ENCODE data around the gene VAV2.

The VAV2 gene

GRCh38 chr9:133976887-133977286, 15.2 kb downstream of the VAV2 start:
- Histone ChIP-seq H3K27ac (ENCODE audit: low read depth, low read length) (no peak overlapping the region), H2BK120ac (ENCODE audit: insufficient read depth, low read length, poor library complexity) (no peak overlapping the region)
- no CpG with 5 or more reads among the region's 9 CpGs for WGBS (ENCODE audit: extremely low coverage, insufficient coverage, insufficient read length)

DNA sequence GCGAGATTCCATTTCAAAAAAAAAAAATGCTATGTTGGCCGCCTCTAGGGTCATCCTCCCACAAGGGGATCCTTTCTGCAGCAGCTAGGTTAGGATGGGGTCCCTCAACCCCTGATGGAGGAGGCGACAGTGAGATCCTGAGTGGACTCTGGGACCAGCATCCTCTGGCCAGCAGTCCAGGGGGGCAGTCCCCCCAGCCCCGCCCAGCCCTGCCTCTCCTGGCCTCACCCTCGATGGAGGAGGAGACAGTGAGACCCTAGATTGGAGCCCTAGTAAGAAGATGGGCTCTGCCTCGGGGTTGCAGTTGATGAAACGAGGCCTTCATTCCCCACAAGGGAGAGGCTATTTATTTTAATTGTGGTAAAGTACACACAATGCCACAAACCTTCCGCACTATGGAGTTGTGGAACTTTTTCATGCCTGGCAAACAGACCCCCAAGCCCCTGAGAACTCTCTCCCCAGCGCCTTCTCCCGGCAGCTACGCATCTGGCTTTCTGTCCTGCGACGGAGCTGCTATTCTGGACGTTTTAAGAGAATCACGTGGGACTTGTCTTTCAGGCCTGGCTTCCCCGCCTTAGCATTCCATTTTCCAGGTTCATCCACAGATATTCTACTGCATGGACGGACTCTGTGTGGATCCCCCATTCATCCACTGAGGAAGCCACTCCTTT, 15.8 kb downstream of the VAV2 start:
- Histone ChIP-seq H2BK120ac (ENCODE audit: insufficient read depth, low read length, poor library complexity) (no peak overlapping the region), H3K14ac (ENCODE audit: low read length) (no peak overlapping the region), H3K9me3 (ENCODE audit: insufficient read depth, low read depth, low read length) (peaks cover 3% of the 10 kb centered on the region), H3K9ac (ENCODE audit: low read length) (no peak overlapping the region), H2BK12ac (ENCODE audit: low read length) (no peak overlapping the region), H4K8ac (ENCODE audit: low read depth, low read length) (no peak overlapping the region), H3K79me1 (ENCODE audit: low read length) (peaks cover 2% of the 10 kb centered on the region), H3K23ac (ENCODE audit: low read length) (no peak overlapping the region), H3K79me2 (ENCODE audit: control insufficient read depth, insufficient read depth, low read length, poor library complexity) (peaks cover 87% of the 10 kb centered on the region), H3K27ac (ENCODE audit: low read depth, low read length) (no peak overlapping the region), H2BK5ac (ENCODE audit: low read depth, low read length, poor library complexity) (no peak overlapping the region), H2AFZ (ENCODE audit: insufficient read depth, low read length, poor library complexity) (no peak overlapping the region), H4K91ac (ENCODE audit: low read depth, low read length) (no peak overlapping the region), H3K4me3 (ENCODE audit: low read depth, low read length) (no peak overlapping the region), H3K4ac (ENCODE audit: low read depth, low read length) (peak overlapping the region; percentile 93), H3K4me2 (ENCODE audit: low read length) (no peak overlapping the region), H4K12ac (ENCODE audit: low read depth, low read length) (no peak overlapping the region), H3K18ac (ENCODE audit: low read length) (no peak overlapping the region), H3K27me3 (ENCODE audit: insufficient read depth, low read length) (no peaks in the 10 kb centered on the region), H2AK5ac (ENCODE audit: low read length) (no peak overlapping the region), H3K4me1 (ENCODE audit: control insufficient read depth in 1 of 2, insufficient read depth in 2 of 2, low read length in 2 of 2) (peaks cover 68 to 79% of the 10 kb centered on the region in 2 experiments), H3K36me3 (ENCODE audit: control insufficient read depth in 1 of 2, insufficient read depth in 2 of 2, low read length in 2 of 2) (peaks cover 26 to 29% of the 10 kb centered on the region in 2 experiments)
- no CpG with 5 or more reads among the region's 17 CpGs for WGBS (ENCODE audit: extremely low coverage, insufficient coverage, insufficient read length)
- peak in 1 of 2 donors; percentile 21 for DNase-seq

More at GRCh38 chr9:133976887-133977286, 15.2 kb downstream of the VAV2 start:
- Histone ChIP-seq H3K4ac (ENCODE audit: low read depth, low read length) (peak overlapping the region; percentile 93), H3K4me2 (ENCODE audit: low read length) (no peak overlapping the region), H3K4me1 (ENCODE audit: control insufficient read depth in 1 of 2, insufficient read depth in 2 of 2, low read length in 2 of 2) (peaks cover 65 to 73% of the 10 kb centered on the region in 2 experiments), H4K8ac (ENCODE audit: low read depth, low read length) (no peak overlapping the region), H3K27me3 (ENCODE audit: insufficient read depth, low read length) (no peaks in the 10 kb centered on the region), H2AK5ac (ENCODE audit: low read length) (no peak overlapping the region), H3K23ac (ENCODE audit: low read length) (no peak overlapping the region), H3K9me3 (ENCODE audit: insufficient read depth, low read depth, low read length) (peaks cover 3% of the 10 kb centered on the region), H3K4me3 (ENCODE audit: low read depth, low read length) (no peak overlapping the region), H4K91ac (ENCODE audit: low read depth, low read length) (no peak overlapping the region), H2BK5ac (ENCODE audit: low read depth, low read length, poor library complexity) (no peak overlapping the region), H4K12ac (ENCODE audit: low read depth, low read length) (no peak overlapping the region), H2AFZ (ENCODE audit: insufficient read depth, low read length, poor library complexity) (no peak overlapping the region), H2BK12ac (ENCODE audit: low read length) (no peak overlapping the region), H3K79me1 (ENCODE audit: low read length) (peaks cover 2% of the 10 kb centered on the region), H3K14ac (ENCODE audit: low read length) (no peak overlapping the region), H3K36me3 (ENCODE audit: control insufficient read depth in 1 of 2, insufficient read depth in 2 of 2, low read length in 2 of 2) (peaks cover 26 to 32% of the 10 kb centered on the region in 2 experiments), H3K18ac (ENCODE audit: low read length) (no peak overlapping the region), H3K9ac (ENCODE audit: low read length) (no peak overlapping the region), H3K79me2 (ENCODE audit: control insufficient read depth, insufficient read depth, low read length, poor library complexity) (peaks cover 87% of the 10 kb centered on the region)
- no peak for DNase-seq

- no peak overlapping the region for H2BK120ac ChIP-seq (ENCODE audit: insufficient read depth, low read length, poor library complexity)
- H2BK5ac ChIP-seq (ENCODE audit: low read depth, low read length, poor library complexity), result no peak overlapping the region
- no peak overlapping the region for H3K18ac ChIP-seq (ENCODE audit: low read length)
- H3K14ac ChIP-seq (ENCODE audit: low read length), result no peak overlapping the region
- peaks cover 3% of the 10 kb centered on the region for H3K9me3 ChIP-seq (ENCODE audit: insufficient read depth, low read depth, low read length)
- no peak overlapping the region for H3K4me3 ChIP-seq (ENCODE audit: low read depth, low read length)
- H3K27ac ChIP-seq (ENCODE audit: low read depth, low read length), result no peak overlapping the region
- no peak overlapping the region for H4K8ac ChIP-seq (ENCODE audit: low read depth, low read length)
- WGBS (ENCODE audit: extremely low coverage, insufficient coverage, insufficient read length), result no CpG with 5 or more reads among the region's 3 CpGs
- H3K36me3 ChIP-seq (ENCODE audit: control insufficient read depth in 1 of 2, insufficient read depth in 2 of 2, low read length in 2 of 2), result peaks cover 20 to 24% of the 10 kb centered on the region in 2 experiments
- H3K23ac ChIP-seq (ENCODE audit: low read length), result no peak overlapping the region
- H2AFZ ChIP-seq (ENCODE audit: insufficient read depth, low read length, poor library complexity), result no peak overlapping the region
- H3K4ac ChIP-seq (ENCODE audit: low read depth, low read length), result peak overlapping the region; percentile 97
- H3K79me1 ChIP-seq (ENCODE audit: low read length), result peaks cover 2% of the 10 kb centered on the region
- H2AK5ac ChIP-seq (ENCODE audit: low read length), result no peak overlapping the region
- no peaks in the 10 kb centered on the region for H3K27me3 ChIP-seq (ENCODE audit: insufficient read depth, low read length)
- H3K79me2 ChIP-seq (ENCODE audit: control insufficient read depth, insufficient read depth, low read length, poor library complexity), result peaks cover 85% of the 10 kb centered on the region
- no peak for DNase-seq
- H3K4me2 ChIP-seq (ENCODE audit: low read length), result no peak overlapping the region
- H4K12ac ChIP-seq (ENCODE audit: low read depth, low read length), result no peak overlapping the region
- H3K4me1 ChIP-seq (ENCODE audit: control insufficient read depth in 1 of 2, insufficient read depth in 2 of 2, low read length in 2 of 2), result peaks cover 67 to 79% of the 10 kb centered on the region in 2 experiments
- no peak overlapping the region for H2BK12ac ChIP-seq (ENCODE audit: low read length)
- H3K9ac ChIP-seq (ENCODE audit: low read length), result no peak overlapping the region
- H4K91ac ChIP-seq (ENCODE audit: low read depth, low read length), result no peak overlapping the region
These were observed 16.6 kb downstream of the VAV2 start for GRCh38 chr9:133975511-133975910.

- Histone ChIP-seq H3K27ac (ENCODE audit: low read depth, low read length) (no peak overlapping the region), H4K91ac (ENCODE audit: low read depth, low read length) (no peak overlapping the region), H3K79me1 (ENCODE audit: low read length) (peaks cover 2% of the 10 kb centered on the region)
These were observed 17.3 kb downstream of the VAV2 start for GRCh38 chr9:133974631-133975341.

More at GRCh38 chr9:133974631-133975341, 17.3 kb downstream of the VAV2 start:
- peaks cover 64 to 77% of the 10 kb centered on the region in 2 experiments for H3K4me1 ChIP-seq (ENCODE audit: control insufficient read depth in 1 of 2, insufficient read depth in 2 of 2, low read length in 2 of 2)
- H3K23ac ChIP-seq (ENCODE audit: low read length), result no peak overlapping the region
- WGBS (ENCODE audit: extremely low coverage, insufficient coverage, insufficient read length), result no CpG with 5 or more reads among the region's 20 CpGs
- no peak overlapping the region for H4K8ac ChIP-seq (ENCODE audit: low read depth, low read length)
- H3K4me3 ChIP-seq (ENCODE audit: low read depth, low read length), result no peak overlapping the region
- H3K27me3 ChIP-seq (ENCODE audit: insufficient read depth, low read length), result no peaks in the 10 kb centered on the region
- H3K9ac ChIP-seq (ENCODE audit: low read length), result no peak overlapping the region
- H2BK12ac ChIP-seq (ENCODE audit: low read length), result no peak overlapping the region
- H3K9me3 ChIP-seq (ENCODE audit: insufficient read depth, low read depth, low read length), result peaks cover 3% of the 10 kb centered on the region
- no peak overlapping the region for H2AK5ac ChIP-seq (ENCODE audit: low read length)
- peak overlapping the region; percentile 97 for H3K4ac ChIP-seq (ENCODE audit: low read depth, low read length)
- H3K36me3 ChIP-seq (ENCODE audit: control insufficient read depth in 1 of 2, insufficient read depth in 2 of 2, low read length in 2 of 2), result peaks cover 20 to 22% of the 10 kb centered on the region in 2 experiments
- no peak for DNase-seq
- H2BK120ac ChIP-seq (ENCODE audit: insufficient read depth, low read length, poor library complexity), result no peak overlapping the region
- H2AFZ ChIP-seq (ENCODE audit: insufficient read depth, low read length, poor library complexity), result no peak overlapping the region
- no peak overlapping the region for H2BK5ac ChIP-seq (ENCODE audit: low read depth, low read length, poor library complexity)
- peak overlapping the region; percentile 63 for H3K18ac ChIP-seq (ENCODE audit: low read length)
- no peak overlapping the region for H4K12ac ChIP-seq (ENCODE audit: low read depth, low read length)
- H3K79me2 ChIP-seq (ENCODE audit: control insufficient read depth, insufficient read depth, low read length, poor library complexity), result peaks cover 84% of the 10 kb centered on the region
- no peak overlapping the region for H3K4me2 ChIP-seq (ENCODE audit: low read length)
- H3K14ac ChIP-seq (ENCODE audit: low read length), result no peak overlapping the region
